H1 (cell line): ENCODE data around the gene IRGQ. TPM values are rescaled to one million over a fixed set of nuclear protein-coding genes. Genes with fewer than 3 reads are reported as not detected.
A peak's percentile ranks its signal among the peaks of the same experiment; 100 is the strongest.

Source experiments
- CTCF ChIA-PET: fragments of 300-600 bp; sonication (Branson Sonifier 250); formaldehyde crosslinking; loops from one replicate; lab custom pipeline; 2021; ENCODE audit not compliant: partially characterized antibody; lab: Charles Lee
- POLR2A ChIA-PET: fragments of 300-600 bp; sonication (Branson Sonifier 250); formaldehyde crosslinking; loops from one replicate; lab custom pipeline; 2021; ENCODE audit warnings: inconsistent platforms; ENCODE audit not compliant: partially characterized antibody; lab: Charles Lee
- DNase-seq, 2 experiments: peaks; one replicate each; pipeline versions ENCODE4 v3.0.0 to v3.0.0-alpha.2; 2010 to 2022; ENCODE audit warnings: low spot score in 2 of 2, low read depth in 1 of 2, mixed read lengths in 1 of 2
- FAIRE-seq: peaks from 2 replicates; lab custom pipeline; 2011; peaks lifted over from hg19 to GRCh38; lab: Jason Lieb, UNC
- H2AFZ ChIP-seq: 2 replicates; pipeline ENCODE4 v1.8.1; 2012; ENCODE audit warnings: low read length, inconsistent platforms
- H2AK5ac ChIP-seq: 2 replicates; pipeline ENCODE4 v1.6.1; 2013; ENCODE audit warnings: low read depth, low read length
- H2BK120ac ChIP-seq: replicated peaks from 2 replicates; pipeline ENCODE3; 2013; ENCODE audit warnings: low read depth, low read length, inconsistent platforms
- H2BK12ac ChIP-seq: 2 replicates; pipeline ENCODE4 v1.6.1; 2013; ENCODE audit warnings: low read depth, low read length
- H2BK15ac ChIP-seq: 2 replicates; pipeline ENCODE4 v1.6.1; 2013; ENCODE audit warnings: low read length
- H2BK20ac ChIP-seq: 2 replicates; pipeline ENCODE4 v1.6.1; 2013; ENCODE audit warnings: low read length
- H2BK5ac ChIP-seq: 2 replicates; pipeline ENCODE4 v1.6.1; 2013; ENCODE audit warnings: low read depth, low read length
- H3K14ac ChIP-seq: 2 replicates; pipeline ENCODE4 v1.6.1; 2013; ENCODE audit warnings: inconsistent platforms; ENCODE audit not compliant: insufficient read length
- H3K18ac ChIP-seq: 2 replicates; pipeline ENCODE4 v1.6.1; 2013; ENCODE audit warnings: low read length; ENCODE audit errors: extremely low read depth
- H3K23ac ChIP-seq: 2 replicates; pipeline ENCODE4 v1.6.1; 2013; ENCODE audit warnings: inconsistent platforms; ENCODE audit not compliant: insufficient read length
- H3K23me2 ChIP-seq: 2 replicates; pipeline ENCODE4 v1.6.1; 2013; ENCODE audit warnings: low read depth, low read length
- H3K27ac ChIP-seq: 2 replicates; pipeline ENCODE4 v1.6.1; 2011; ENCODE audit warnings: low read depth, low read length, inconsistent platforms
- H3K27me3 ChIP-seq, 4 experiments: replicated peaks in 1 of 4; 1 replicate in 1 of 4; 2 replicates in 3 of 4; pipeline versions ENCODE4 v1.6.1 to v1.8.1; 2011 to 2013; ENCODE audit warnings: low read length in 3 of 4, mild to moderate bottlenecking in 3 of 4, inconsistent platforms in 2 of 4, mixed read lengths in 2 of 4, moderate library complexity in 1 of 4; ENCODE audit not compliant: control insufficient read depth in 3 of 4, insufficient read depth in 3 of 4; ENCODE audit errors: extremely low read depth in 1 of 4
- H3K36me3 ChIP-seq, 4 experiments: 2 replicates each; pipeline versions ENCODE4 v1.6.1 to v1.8.1; 2011 to 2013; ENCODE audit warnings: mild to moderate bottlenecking in 4 of 4, low read length in 3 of 4, moderate library complexity in 2 of 4, control low read depth in 1 of 4, inconsistent platforms in 1 of 4; ENCODE audit not compliant: insufficient read depth in 4 of 4, control insufficient read depth in 2 of 4
- H3K4ac ChIP-seq: replicated peaks from 2 replicates; pipeline ENCODE3; 2013; ENCODE audit warnings: low read length, low read depth, mixed read lengths, inconsistent platforms; ENCODE audit not compliant: insufficient read length
- H3K4me1 ChIP-seq, 4 experiments: replicated peaks in 1 of 4; 1 replicate in 1 of 4; 2 replicates in 3 of 4; pipeline versions ENCODE4 v1.6.1 to v1.8.1; 2011 to 2013; ENCODE audit warnings: low read length in 3 of 4, inconsistent platforms in 2 of 4, mixed read lengths in 1 of 4; ENCODE audit not compliant: insufficient read depth in 4 of 4, control insufficient read depth in 3 of 4
- H3K4me2 ChIP-seq, 2 experiments: 2 replicates each; pipeline versions ENCODE4 v1.6.1 to v1.8.1; 2011 to 2013; ENCODE audit warnings: low read depth in 2 of 2, low read length in 2 of 2, control low read depth in 1 of 2, inconsistent platforms in 1 of 2, mild to moderate bottlenecking in 1 of 2; ENCODE audit not compliant: insufficient read depth in 1 of 2
- H3K4me3 ChIP-seq, 4 experiments: fragments of 200-600, 300-600 bp in 1 of 4; sonication (generic), shearing (Covaris generic), sonication (Bioruptor Twin) in 1 of 4; 2 replicates each; pipeline versions ENCODE4 v1.5.1 to v1.8.1; 2011 to 2016; ENCODE audit warnings: low read length in 4 of 4, low read depth in 3 of 4, control low read depth in 2 of 4, inconsistent platforms in 2 of 4, mild to moderate bottlenecking in 2 of 4, mixed read lengths in 1 of 4, moderate library complexity in 1 of 4; ENCODE audit not compliant: insufficient read depth in 2 of 4; ENCODE audit errors: extremely low read depth in 1 of 4
- H3K56ac ChIP-seq: replicated peaks from 2 replicates; pipeline ENCODE3; 2013; ENCODE audit warnings: low read depth, mild to moderate bottlenecking, mixed read lengths, low read length, inconsistent platforms; ENCODE audit not compliant: insufficient read length
- H3K79me1 ChIP-seq: 2 replicates; pipeline ENCODE4 v1.6.1; 2013; ENCODE audit warnings: low read depth, low read length, control low read depth
- H3K79me2 ChIP-seq, 2 experiments: 2 replicates each; pipeline versions ENCODE4 v1.6.1 to v1.8.1; 2012 to 2013; ENCODE audit warnings: low read length in 2 of 2, mild to moderate bottlenecking in 2 of 2, inconsistent platforms in 1 of 2; ENCODE audit not compliant: insufficient read depth in 2 of 2, control insufficient read depth in 1 of 2
- H3K9ac ChIP-seq, 4 experiments: replicated peaks in 1 of 4; 1 replicate in 1 of 4; 2 replicates in 3 of 4; pipeline versions ENCODE4 v1.6.1 to v1.8.1; 2011 to 2013; ENCODE audit warnings: low read depth in 3 of 4, low read length in 3 of 4, control low read depth in 2 of 4, mild to moderate bottlenecking in 2 of 4, moderate library complexity in 2 of 4, inconsistent platforms in 1 of 4; ENCODE audit errors: extremely low read depth in 1 of 4
- H3K9me3 ChIP-seq, 2 experiments: 2 replicates each; pipeline versions ENCODE4 v1.6.1 to v1.8.1; 2012 to 2013; ENCODE audit warnings: mild to moderate bottlenecking in 2 of 2, moderate library complexity in 2 of 2, control low read depth in 1 of 2, inconsistent platforms in 1 of 2, low read depth in 1 of 2, low read length in 1 of 2, mixed read lengths in 1 of 2; ENCODE audit not compliant: insufficient read depth in 2 of 2
- H4K20me1 ChIP-seq, 2 experiments: replicated peaks in 1 of 2; 2 replicates each; pipeline versions ENCODE3 to v1.8.1; 2011 to 2013; ENCODE audit warnings: inconsistent platforms in 2 of 2, low read length in 2 of 2, mild to moderate bottlenecking in 1 of 2; ENCODE audit not compliant: insufficient read depth in 2 of 2, control insufficient read depth in 1 of 2
- H4K5ac ChIP-seq: 2 replicates; pipeline ENCODE4 v1.6.1; 2013; ENCODE audit warnings: low read length, low read depth, mixed read lengths, inconsistent platforms; ENCODE audit not compliant: insufficient read length
- H4K8ac ChIP-seq: 2 replicates; pipeline ENCODE4 v1.8.0; 2013; ENCODE audit warnings: mild to moderate bottlenecking, moderate library complexity, low read length, inconsistent platforms; ENCODE audit not compliant: insufficient read depth; ENCODE audit errors: extremely low read depth
- H4K91ac ChIP-seq: replicated peaks from 2 replicates; pipeline ENCODE3; 2013; ENCODE audit warnings: low read length, mixed read lengths, inconsistent platforms; ENCODE audit not compliant: insufficient read length
- KDM5A ChIP-seq: fragments of 200-600 bp; IDR thresholded peaks from 2 replicates; pipeline ENCODE4 v1.7.1; 2012; ENCODE audit warnings: mild to moderate bottlenecking, low read length, inconsistent platforms, mixed read lengths
- SIRT6 ChIP-seq: IDR thresholded peaks from one replicate; pipeline ENCODE4 v1.7.1; 2012; ENCODE audit warnings: low read length, inconsistent platforms
- TAF1 ChIP-seq: IDR thresholded peaks from 2 replicates; pipeline ENCODE4 v1.6.1; 2011; ENCODE audit warnings: mild to moderate bottlenecking, low read depth, low read length
- WGBS, 2 experiments: shearing (Covaris generic) in 1 of 2; methylation state at CpG; one replicate each; pipeline versions ENCODE4 v1.1.6 to v1.1.7; 2013 to 2015; ENCODE audit warnings: low lambda C conversion rate in 2 of 2, mixed read lengths in 2 of 2, inconsistent platforms in 1 of 2, low coverage in 1 of 2, missing lambda C conversion rate in 1 of 2; ENCODE audit not compliant: insufficient replicate concordance in 2 of 2, insufficient coverage in 1 of 2, insufficient read length in 1 of 2; ENCODE audit errors: extremely low coverage in 1 of 2, missing lambda C conversion rate in 1 of 2; 5-methylcytosine and 5-hydroxymethylcytosine counted together
- polyA plus RNA-seq, 7 experiments: library from polyadenylated mRNA; depleted of rRNA in 3 of 7; stranded (reverse) in 5 of 7; unstranded in 2 of 7; fragments of >200 nt in 5 of 7; fragments of 200-250 nt in 2 of 7; gene quantifications; 1 replicate in 5 of 7; 2 replicates in 1 of 7; 4 replicates in 1 of 7; pipeline versions ENCODE4 v1.2.1 to v1.2.3, GENCODE V29; 2011 to 2013; ENCODE audit warnings: missing spikeins in 2 of 7, mixed read lengths in 2 of 7
- total RNA-seq: library from RNA; stranded (reverse); fragmentation: NEBNext Ultra II Directional; extraction: Animal tissue kit (Norgen Biotek cat#: 25700); gene quantifications from 2 replicates; pipeline ENCODE4 v1.2.1, GENCODE V29; 2021

The IRGQ gene
- total and polyA plus RNA-seq, 2 of the 8 experiments (the other 6 are each of a cell fraction or from before 2014, with no cell fraction given): 16.0 to 42.9 TPM

DNA sequence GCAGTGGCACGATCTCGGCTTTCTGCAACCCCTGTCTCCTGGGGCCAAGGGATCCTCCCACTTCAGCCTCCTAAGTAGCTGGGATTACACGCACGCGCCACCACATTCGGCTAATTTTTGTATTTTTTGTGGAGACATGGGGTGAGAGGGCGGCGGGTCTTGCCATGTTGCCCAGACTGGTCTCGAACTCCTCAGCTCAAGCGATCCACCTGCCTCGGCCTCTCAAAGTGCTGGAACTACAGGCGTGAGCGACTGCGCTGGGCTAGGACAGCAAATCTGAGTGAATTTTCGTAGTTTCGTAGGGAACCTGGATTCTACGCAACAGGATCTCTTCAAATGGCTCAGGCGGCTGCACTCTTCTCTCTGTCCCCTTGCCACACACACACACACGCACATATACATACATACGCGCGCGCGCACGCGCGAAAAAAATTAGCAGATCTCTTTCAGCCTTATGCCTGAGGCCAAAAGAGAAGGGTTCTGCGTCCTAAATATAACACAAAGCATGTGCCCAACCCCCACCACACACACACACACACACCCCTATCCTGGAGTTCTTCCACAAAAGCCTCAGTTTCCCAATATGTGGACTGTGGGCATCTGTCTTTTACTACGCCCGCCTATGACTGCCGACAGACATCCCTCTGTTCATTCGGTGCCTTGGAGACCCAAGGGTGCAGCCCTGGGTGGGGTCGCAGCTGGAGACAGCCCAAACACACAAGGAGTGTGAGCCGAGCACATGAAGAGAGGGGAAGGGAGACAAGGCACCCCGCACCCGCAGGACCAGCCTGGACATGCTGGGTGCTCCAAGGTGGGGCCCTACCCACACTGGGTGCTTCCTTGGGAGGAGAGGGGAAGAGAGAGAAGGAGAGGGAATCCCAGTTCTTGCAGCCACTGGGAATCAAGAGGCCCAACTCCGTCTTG lies 19.7 kb downstream of the IRGQ start:
- H3K56ac ChIP-seq: no peak overlapping the region
- no peaks in the 10 kb centered on the region; a peak in 2 of 8 replicates for H3K36me3 ChIP-seq
- H4K20me1 ChIP-seq: no peaks in the 10 kb centered on the region
- H2BK5ac ChIP-seq: peak overlapping the region; percentile 78
- H3K9me3 ChIP-seq: no peaks in the 10 kb centered on the region
- peak overlapping the region; percentile 34 for H4K91ac ChIP-seq
- H3K23ac ChIP-seq: no peak overlapping the region
- no peak overlapping the region; the same call in 1 of the 2 replicates for H2AFZ ChIP-seq
- H3K4me2 ChIP-seq: peak overlapping the region; percentile 62 to 79
- H2BK12ac ChIP-seq: peak overlapping the region; percentile 90
- no peak overlapping the region for H4K5ac ChIP-seq
- TF ChIP-seq TAF1 (0 out of 2 replicates have a peak, but pooled peaks have one; percentile 40), KDM5A (no peak), SIRT6 (no peak)
- ChIA-PET CTCF (interaction anchor here (1.3 to 3.2 kb wide), 2 partner anchors 14 to 18 kb away, joined by 3 to 26 read pairs; no protein-coding TSS in a partner anchor), POLR2A (interaction anchor here (1.4 to 5.2 kb wide), 3 partner anchors 13 to 21 kb away, joined by 6 to 36 read pairs (median 9); partner anchors contain the start of genes IRGQ and ZNF576)
- H3K23me2 ChIP-seq: peaks cover 21% of the 10 kb centered on the region
- WGBS, 2 experiments: 83% methylated on average over 37 of the region's 37 CpGs; no CpG with 5 or more reads in 1 of the 2 experiments
- H3K27ac ChIP-seq: peak overlapping the region; percentile 68
- H2BK20ac ChIP-seq: no peak overlapping the region
- H3K14ac ChIP-seq: no peak overlapping the region
- no peak overlapping the region for H3K4ac ChIP-seq
- no peak overlapping the region for H4K8ac ChIP-seq
- H3K9ac ChIP-seq: peak overlapping the region; percentile 22 to 66 (median 44); a peak in 6 of 7 replicates
- H3K79me1 ChIP-seq: peaks cover 9% of the 10 kb centered on the region
- FAIRE-seq: no peak
- H2BK120ac ChIP-seq: no peak overlapping the region
- no peaks in the 10 kb centered on the region for H3K27me3 ChIP-seq
- DNase-seq: no peak
- H2AK5ac ChIP-seq: peak overlapping the region; percentile 88; the same call in 1 of the 2 replicates
- peak overlapping the region; percentile 16 to 89 (median 20); a peak in 5 of 8 replicates for H3K4me3 ChIP-seq
- peak overlapping the region; percentile 8; the same call in 1 of the 2 replicates for H2BK15ac ChIP-seq
- H3K79me2 ChIP-seq: peaks cover 0 to 8% of the 10 kb centered on the region in 2 experiments; a peak in 2 of 4 replicates
- peaks cover 0 to 16% (median 10%) of the 10 kb centered on the region in 4 experiments; a peak in 6 of 7 replicates for H3K4me1 ChIP-seq
- peak overlapping the region; percentile 71 for H3K18ac ChIP-seq
